BLaER1 treated with 17β-estradiol and CSF1 and Interleukin-3, amounts not matched to agents 10 nM and 100 nM (cell line): ENCODE data around the gene STRBP.

Source experiments
- H3K27ac ChIP-seq, 11 experiments: shearing (Covaris generic); formaldehyde crosslinking; 2 replicates each; pipeline ENCODE4 v1.8.1; 2022
- H3K27me3 ChIP-seq, 11 experiments: shearing (Covaris generic); formaldehyde crosslinking; 2 replicates each; pipeline ENCODE4 v1.8.1; 2022
- H3K36me3 ChIP-seq, 11 experiments: shearing (Covaris generic); formaldehyde crosslinking; 2 replicates each; pipeline ENCODE4 v1.8.1; 2022
- H3K4me1 ChIP-seq, 10 experiments: shearing (Covaris generic); formaldehyde crosslinking; 2 replicates each; pipeline ENCODE4 v1.8.1; 2022
- H3K4me2 ChIP-seq, 11 experiments: shearing (Covaris generic); formaldehyde crosslinking; 2 replicates each; pipeline ENCODE4 v1.8.1; 2022
- H3K4me3 ChIP-seq, 10 experiments: shearing (Covaris generic); formaldehyde crosslinking; 2 replicates each; pipeline ENCODE4 v1.8.1; 2022
- H3K9ac ChIP-seq, 11 experiments: shearing (Covaris generic); formaldehyde crosslinking; 2 replicates each; pipeline ENCODE4 v1.8.1; 2022
- H3K9me3 ChIP-seq, 11 experiments: shearing (Covaris generic); formaldehyde crosslinking; replicated peaks in 1 of 11; 2 replicates each; pipeline ENCODE4 v1.8.1; 2022
- H4K20me1 ChIP-seq, 11 experiments: shearing (Covaris generic); formaldehyde crosslinking; 2 replicates each; pipeline ENCODE4 v1.8.1; 2022
- Cebpa-rat ChIP-seq, 11 experiments: shearing (Covaris generic); IDR thresholded peaks; 2 replicates each; pipeline ENCODE4 v1.8.1; 2022

Gene STRBP

DNA sequence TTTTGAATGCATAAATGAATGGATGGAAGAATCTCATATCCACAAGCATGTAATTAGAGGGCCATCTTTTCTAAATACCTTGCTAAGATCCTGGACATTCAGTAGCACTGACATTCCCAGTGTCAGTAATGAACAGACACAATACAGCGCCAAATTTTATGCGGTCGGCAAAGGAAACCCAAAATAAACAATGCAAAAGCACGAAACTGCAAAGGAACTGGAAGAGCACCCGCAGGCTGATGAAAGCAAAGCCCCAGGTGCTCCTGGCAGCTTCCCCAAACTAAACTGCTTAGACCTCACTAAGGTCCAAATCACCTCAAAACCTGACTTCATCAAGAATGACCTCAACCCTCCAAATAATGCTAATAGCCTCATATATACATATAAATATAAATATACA lies 133.0 kb downstream of the STRBP start:
- Histone ChIP-seq H3K9me3 (no peaks in the 10 kb centered on the region), H3K27me3 (no peaks in the 10 kb centered on the region), H4K20me1 (no peaks in the 10 kb centered on the region), H3K4me2 (no peak overlapping the region), H3K4me3 (no peak overlapping the region), H3K36me3 (peaks cover 39 to 100% (median 96%) of the 10 kb centered on the region in 11 experiments), H3K27ac (no peak overlapping the region), H3K4me1 (no peaks in the 10 kb centered on the region), H3K9ac (no peak overlapping the region)
- no peak for TF ChIP-seq Cebpa-rat (IDR thresholded peaks at IDR 0.05)

DNA sequence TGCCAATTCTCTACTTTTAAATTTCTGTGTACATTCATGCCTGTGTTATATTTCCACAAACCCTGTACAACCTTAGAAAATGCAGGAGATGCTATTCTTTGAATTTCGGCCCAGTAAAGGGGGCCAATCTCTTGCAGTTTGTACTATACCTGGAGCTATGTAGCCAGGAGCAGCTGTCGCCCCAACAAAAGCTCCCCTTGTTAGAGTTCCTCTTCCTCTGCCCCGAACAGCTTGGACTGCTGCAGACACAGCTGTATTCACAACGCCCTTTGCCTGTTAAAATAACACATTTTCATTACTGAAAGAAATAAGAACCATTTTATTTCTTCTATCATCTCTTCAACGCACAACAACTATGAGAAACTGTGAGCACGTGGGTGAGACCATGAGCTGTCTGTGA lies 135.7 kb downstream of the STRBP start:
- no peaks in the 10 kb centered on the region for H3K27me3 ChIP-seq
- H3K4me2 ChIP-seq, result no peak overlapping the region
- no peak overlapping the region for H3K9ac ChIP-seq
- H3K36me3 ChIP-seq, result peaks cover 45 to 100% (median 97%) of the 10 kb centered on the region in 11 experiments
- H3K27ac ChIP-seq, result no peak overlapping the region
- H3K4me1 ChIP-seq, result no peaks in the 10 kb centered on the region
- no peaks in the 10 kb centered on the region for H4K20me1 ChIP-seq
- no peak for TF ChIP-seq Cebpa-rat (IDR thresholded peaks at IDR 0.05)
- no peaks in the 10 kb centered on the region for H3K9me3 ChIP-seq
- H3K4me3 ChIP-seq, result no peak overlapping the region

- no peaks in the 10 kb centered on the region for H4K20me1 ChIP-seq
- H3K9me3 ChIP-seq, result no peaks in the 10 kb centered on the region
- no peak overlapping the region for H3K4me2 ChIP-seq
- no peaks in the 10 kb centered on the region for H3K4me1 ChIP-seq
- H3K27ac ChIP-seq, result no peak overlapping the region
- no peak overlapping the region for H3K4me3 ChIP-seq
- peaks cover 46 to 100% (median 98%) of the 10 kb centered on the region in 11 experiments for H3K36me3 ChIP-seq
- TF ChIP-seq Cebpa-rat (IDR thresholded peaks at IDR 0.05), result no peak
- no peaks in the 10 kb centered on the region for H3K27me3 ChIP-seq
- no peak overlapping the region for H3K9ac ChIP-seq
These were observed 136.4 kb downstream of the STRBP start for GRCh38 chr9:123131993-123132392.

GRCh38 chr9:123131258-123131657 lies 137.1 kb downstream of the STRBP start:
- H3K4me1 ChIP-seq, result no peaks in the 10 kb centered on the region
- no peak overlapping the region for H3K9ac ChIP-seq
- no peaks in the 10 kb centered on the region for H3K9me3 ChIP-seq
- H3K36me3 ChIP-seq, result peaks cover 45 to 100% (median 98%) of the 10 kb centered on the region in 11 experiments
- no peaks in the 10 kb centered on the region for H3K27me3 ChIP-seq
- no peak for TF ChIP-seq Cebpa-rat (IDR thresholded peaks at IDR 0.05)
- H3K4me3 ChIP-seq, result no peak overlapping the region
- H3K27ac ChIP-seq, result no peak overlapping the region
- no peak overlapping the region for H3K4me2 ChIP-seq
- no peaks in the 10 kb centered on the region for H4K20me1 ChIP-seq

DNA sequence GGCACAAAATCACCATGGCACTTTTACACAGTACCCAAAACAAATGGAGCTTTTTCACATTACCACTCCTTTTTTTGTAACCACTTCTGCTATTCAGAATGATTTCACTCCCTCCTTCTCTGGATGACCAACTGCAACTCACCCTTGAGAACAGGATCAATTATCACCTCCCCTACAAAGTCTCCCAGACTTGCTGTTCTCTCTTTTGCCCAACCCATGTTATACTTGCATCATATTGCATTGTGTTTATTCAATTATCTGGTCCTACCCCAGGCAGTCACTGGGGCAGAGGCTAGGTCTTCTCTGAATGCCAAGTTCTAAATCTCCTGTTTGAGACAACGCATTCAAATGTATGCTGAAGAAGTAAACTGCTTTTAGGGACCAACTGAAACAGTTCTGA lies 139.0 kb downstream of the STRBP start:
- no peaks in the 10 kb centered on the region; a peak in 1 of 22 replicates for H4K20me1 ChIP-seq
- H3K4me1 ChIP-seq, result no peaks in the 10 kb centered on the region
- no peak overlapping the region for H3K27ac ChIP-seq
- TF ChIP-seq Cebpa-rat (IDR thresholded peaks at IDR 0.05), result no peak
- no peak overlapping the region for H3K9ac ChIP-seq
- no peak overlapping the region for H3K4me2 ChIP-seq
- H3K9me3 ChIP-seq, result no peaks in the 10 kb centered on the region
- H3K27me3 ChIP-seq, result no peaks in the 10 kb centered on the region
- H3K4me3 ChIP-seq, result no peak overlapping the region
- H3K36me3 ChIP-seq, result peaks cover 40 to 100% (median 99%) of the 10 kb centered on the region in 11 experiments

DNA sequence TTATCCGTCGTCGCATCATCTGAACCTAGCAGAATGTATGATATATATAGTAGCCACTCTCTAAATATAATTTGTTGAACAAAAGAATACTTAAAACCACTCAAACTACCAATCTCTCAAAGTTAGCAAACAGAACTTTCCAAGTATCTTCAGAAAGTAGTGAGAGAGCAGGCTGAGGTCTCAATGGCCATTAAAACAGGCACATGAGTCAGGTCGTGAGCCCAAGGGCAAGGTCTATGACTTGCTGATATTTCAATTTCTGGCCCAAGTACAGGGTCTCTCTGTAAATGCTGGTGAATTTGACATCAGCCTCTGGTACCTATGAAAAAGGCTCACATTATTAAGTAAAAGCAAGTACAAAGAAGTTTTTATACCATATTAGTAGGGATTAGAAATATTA lies 139.8 kb downstream of the STRBP start:
- TF ChIP-seq Cebpa-rat (IDR thresholded peaks at IDR 0.05), result no peak
- Histone ChIP-seq H3K9me3 (no peaks in the 10 kb centered on the region), H3K27ac (no peak overlapping the region), H3K4me1 (no peaks in the 10 kb centered on the region), H3K4me2 (no peak overlapping the region), H3K4me3 (no peak overlapping the region), H3K27me3 (no peaks in the 10 kb centered on the region), H4K20me1 (no peaks in the 10 kb centered on the region; a peak in 1 of 22 replicates), H3K9ac (no peak overlapping the region), H3K36me3 (peaks cover 40 to 100% (median 97%) of the 10 kb centered on the region in 11 experiments)

- Histone ChIP-seq H4K20me1 (no peaks in the 10 kb centered on the region; a peak in 1 of 22 replicates), H3K4me2 (no peak overlapping the region), H3K36me3 (peaks cover 38 to 100% (median 97%) of the 10 kb centered on the region in 11 experiments)
These were observed 140.8 kb downstream of the STRBP start for GRCh38 chr9:123127512-123128075.

GRCh38 chr9:123121457-123121856 lies 146.9 kb downstream of the STRBP start:
- H3K4me1 ChIP-seq, result no peaks in the 10 kb centered on the region
- H3K9me3 ChIP-seq, result no peaks in the 10 kb centered on the region
- no peak for TF ChIP-seq Cebpa-rat (IDR thresholded peaks at IDR 0.05)
- no peak overlapping the region for H3K9ac ChIP-seq
- H3K4me2 ChIP-seq, result no peak overlapping the region
- H3K4me3 ChIP-seq, result no peak overlapping the region
- H3K27me3 ChIP-seq, result no peaks in the 10 kb centered on the region
- H3K27ac ChIP-seq, result no peak overlapping the region
- peaks cover 9 to 97% (median 84%) of the 10 kb centered on the region in 11 experiments; a peak in 20 of 22 replicates for H3K36me3 ChIP-seq
- H4K20me1 ChIP-seq, result peaks cover 0 to 6% (median 0%) of the 10 kb centered on the region in 11 experiments; a peak in 4 of 22 replicates

More at GRCh38 chr9:123127512-123128075, 140.8 kb downstream of the STRBP start:
- Histone ChIP-seq H3K27ac (no peak overlapping the region), H3K27me3 (no peaks in the 10 kb centered on the region), H3K4me3 (no peak overlapping the region), H3K9ac (no peak overlapping the region), H3K4me1 (no peaks in the 10 kb centered on the region), H3K9me3 (no peaks in the 10 kb centered on the region)
- TF ChIP-seq Cebpa-rat (IDR thresholded peaks at IDR 0.05), result no peak

DNA sequence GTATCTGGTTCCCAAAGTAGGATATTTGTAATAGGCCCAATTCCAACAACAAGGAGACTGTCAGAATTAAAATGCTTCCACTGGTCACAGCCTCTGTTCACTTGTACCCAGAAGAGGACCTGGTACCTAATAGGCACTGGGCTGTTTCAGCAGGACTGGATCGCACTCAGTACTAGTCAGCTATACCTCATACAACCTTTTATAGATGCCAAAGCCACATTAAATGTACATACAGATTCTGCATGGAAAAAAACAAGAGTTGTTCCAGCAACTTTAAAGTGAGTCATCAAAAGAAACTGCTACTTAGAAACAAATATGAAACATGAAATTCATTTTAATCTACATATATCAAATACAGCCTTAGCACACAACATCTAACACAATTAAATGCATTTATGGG lies 147.4 kb downstream of the STRBP start:
- TF ChIP-seq Cebpa-rat (IDR thresholded peaks at IDR 0.05), result no peak
- no peaks in the 10 kb centered on the region for H3K9me3 ChIP-seq

GRCh38 chr9:123120131-123120530 lies 148.3 kb downstream of the STRBP start:
- Histone ChIP-seq H3K36me3 (peaks cover 11 to 97% (median 84%) of the 10 kb centered on the region in 11 experiments), H3K27ac (no peak overlapping the region)

More for the DNA sequence above, 147.4 kb downstream of the STRBP start:
- no peak overlapping the region for H3K9ac ChIP-seq
- no peak overlapping the region for H3K4me3 ChIP-seq
- H3K27me3 ChIP-seq, result no peaks in the 10 kb centered on the region
- no peak overlapping the region for H3K4me2 ChIP-seq
- no peak overlapping the region for H3K27ac ChIP-seq
- H3K36me3 ChIP-seq, result peaks cover 9 to 97% (median 84%) of the 10 kb centered on the region in 11 experiments; a peak in 21 of 22 replicates
- peaks cover 0 to 7% (median 0%) of the 10 kb centered on the region in 11 experiments; a peak in 4 of 22 replicates for H4K20me1 ChIP-seq
- H3K4me1 ChIP-seq, result no peaks in the 10 kb centered on the region

More at GRCh38 chr9:123120131-123120530, 148.3 kb downstream of the STRBP start:
- Histone ChIP-seq H3K4me1 (no peaks in the 10 kb centered on the region), H3K9me3 (no peaks in the 10 kb centered on the region), H4K20me1 (peaks cover 0 to 9% (median 0%) of the 10 kb centered on the region in 11 experiments; a peak in 5 of 22 replicates), H3K27me3 (no peaks in the 10 kb centered on the region), H3K9ac (no peak overlapping the region), H3K4me2 (no peak overlapping the region), H3K4me3 (no peak overlapping the region)
- no peak for TF ChIP-seq Cebpa-rat (IDR thresholded peaks at IDR 0.05)
